Effector CD4-positive, alpha-beta T cell (primary cell): Measurements from ENCODE around the gene DGKD.

ENCODE experiments used
- DNase-seq: peaks from one replicate; pipeline ENCODE4 v3.0.0-alpha.2; 2020

Gene DGKD

GRCh38 chr2:233339427-233339826 lies 14.9 kb upstream of the DGKD start:
- no peak for DNase-seq

DNA sequence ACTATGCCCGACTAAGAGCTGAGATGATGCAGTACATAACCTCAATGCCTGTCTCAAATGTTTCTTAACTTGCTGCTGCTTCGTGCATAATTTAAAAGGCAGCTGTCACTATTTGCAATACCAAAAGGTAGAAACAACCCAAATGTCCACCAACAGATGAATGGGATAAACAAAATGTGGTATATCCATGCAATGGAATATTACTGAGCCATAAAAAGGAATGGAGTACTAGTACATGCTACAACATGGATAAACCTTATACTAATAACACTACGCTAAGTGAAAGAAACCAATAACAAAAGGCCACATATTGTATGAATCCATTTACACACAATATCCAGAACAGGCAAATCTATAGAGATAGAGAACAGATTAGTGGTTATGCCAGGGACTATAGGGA lies 13.0 kb upstream of the DGKD start:
- no peak for DNase-seq

DNA sequence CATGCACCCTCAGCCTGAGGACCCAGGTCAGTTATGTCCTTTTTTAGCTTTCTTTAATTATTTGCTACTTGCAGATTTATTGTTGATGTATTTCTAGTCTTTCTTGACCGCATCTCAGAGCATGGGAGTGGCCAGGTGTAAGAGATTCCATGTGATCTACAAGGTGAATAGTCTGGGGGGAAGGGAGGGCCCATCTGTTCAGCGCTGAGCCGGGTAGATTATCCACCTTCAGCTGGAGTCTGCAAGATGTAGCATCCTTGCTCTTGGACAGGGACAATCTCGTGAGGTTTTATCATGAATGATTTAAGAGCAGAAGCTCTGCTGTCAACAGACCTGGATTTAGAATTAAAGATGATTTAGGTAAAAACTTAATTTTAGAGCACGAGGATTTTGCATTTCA lies 12.0 kb upstream of the DGKD start:
- no peak for DNase-seq

DNA sequence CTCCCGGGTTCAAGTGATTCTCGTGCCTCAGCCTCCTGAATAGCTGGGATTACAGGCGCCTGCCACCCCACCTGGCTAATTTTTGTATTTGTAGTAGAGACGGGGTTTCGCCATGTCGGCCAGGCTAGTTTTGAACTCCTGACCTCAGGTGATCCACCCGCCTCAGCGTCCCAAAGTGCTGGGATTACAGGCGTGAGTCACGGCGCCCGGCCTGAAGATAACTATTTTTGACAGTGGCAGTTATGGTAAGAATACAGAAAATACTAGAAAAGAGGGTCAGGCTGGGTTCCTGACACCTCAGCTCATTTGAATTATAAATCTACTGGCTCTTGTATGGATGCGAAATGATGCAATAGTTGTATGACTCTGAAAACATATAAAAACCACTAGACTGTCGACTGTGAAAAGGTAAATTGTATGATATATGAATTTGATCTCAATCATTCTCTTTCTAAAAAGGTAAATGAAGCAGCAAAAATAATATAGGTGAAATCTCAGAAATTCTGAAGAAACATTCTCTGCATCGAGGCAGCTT lies 11.1 kb upstream of the DGKD start:
- no peak for DNase-seq

- DNase-seq, result no peak
These were observed 7.9 kb upstream of the DGKD start for GRCh38 chr2:233346376-233346775.

DNA sequence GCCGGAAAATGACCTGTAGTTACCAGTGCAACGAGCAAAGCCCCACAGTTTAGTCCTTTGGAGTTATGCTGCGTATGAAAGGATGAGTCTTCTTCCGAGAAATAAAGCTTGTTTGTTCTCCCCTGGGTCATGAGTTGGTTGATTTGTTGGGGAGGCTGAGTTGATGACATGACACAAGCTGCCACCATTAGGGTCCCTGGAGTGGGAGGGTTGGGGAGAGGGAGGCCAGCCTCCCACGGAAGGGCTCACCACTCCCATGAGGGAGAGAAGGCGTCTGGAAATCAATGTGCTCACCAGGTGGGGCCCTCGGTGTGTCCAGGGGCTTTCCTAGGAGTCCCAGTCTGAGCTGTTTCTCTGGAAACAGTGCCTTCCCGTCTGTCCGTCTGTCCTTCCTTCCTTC lies 7.4 kb upstream of the DGKD start:
- no peak for DNase-seq

- DNase-seq, result no peak
These were observed 5.0 kb upstream of the DGKD start for GRCh38 chr2:233349005-233349998.

- DNase-seq, result peak; percentile 7
These were observed 3.6 kb upstream of the DGKD start for GRCh38 chr2:233350708-233351107.

DNA sequence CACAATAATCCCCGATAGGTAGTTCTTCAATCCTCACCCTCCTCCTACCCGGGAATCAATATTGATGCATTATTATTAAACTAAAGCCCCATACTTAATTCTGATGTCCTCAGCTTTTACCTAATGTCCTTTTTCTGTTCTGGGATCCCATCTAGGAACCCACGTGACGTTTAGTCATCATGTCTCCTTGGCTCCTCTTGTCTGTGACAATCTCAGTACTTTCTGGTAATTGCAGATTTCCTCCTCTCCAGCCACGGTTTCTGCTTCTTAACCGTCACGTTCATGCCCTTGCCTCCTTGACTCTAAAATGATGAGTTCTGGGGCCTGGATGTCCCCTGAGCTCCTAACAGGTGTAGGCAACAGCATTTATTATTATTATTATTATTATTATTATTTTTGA lies 2.9 kb upstream of the DGKD start:
- DNase-seq, result no peak

DNA sequence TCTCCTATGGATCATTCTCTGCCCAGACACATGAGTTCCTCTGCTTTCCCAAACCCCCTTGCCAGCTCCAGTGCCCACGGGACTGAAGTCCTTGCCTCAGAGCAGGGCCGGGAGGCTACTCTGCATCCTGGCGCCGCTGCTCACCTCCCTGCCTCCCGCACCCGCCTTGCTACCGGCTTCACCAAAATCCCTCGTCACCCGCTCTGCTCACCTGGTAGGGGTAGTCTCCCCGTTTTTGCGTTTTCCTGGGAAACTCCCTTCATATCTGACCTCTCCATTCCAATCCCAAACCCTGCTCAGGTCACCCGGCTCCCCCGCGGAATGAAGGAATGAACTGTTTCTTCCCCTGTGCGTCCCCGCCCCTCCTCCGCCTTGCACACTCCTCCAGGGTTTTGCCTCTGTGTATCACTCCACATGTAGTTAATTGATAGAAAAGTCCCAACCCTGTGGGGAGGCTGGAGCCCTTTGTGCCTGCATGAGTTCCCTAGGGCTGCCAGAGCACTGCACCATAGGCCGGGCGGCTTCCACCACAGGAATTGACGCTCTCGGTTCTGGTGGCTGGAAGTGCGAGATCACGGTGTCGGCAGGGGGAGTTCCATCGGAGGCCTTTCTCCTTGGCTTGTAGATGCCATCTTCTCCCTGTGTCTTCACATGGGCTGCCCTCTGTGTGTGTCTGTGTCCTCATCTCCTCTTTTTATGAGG lies 2.0 kb upstream of the DGKD start:
- DNase-seq, result no peak

DNA sequence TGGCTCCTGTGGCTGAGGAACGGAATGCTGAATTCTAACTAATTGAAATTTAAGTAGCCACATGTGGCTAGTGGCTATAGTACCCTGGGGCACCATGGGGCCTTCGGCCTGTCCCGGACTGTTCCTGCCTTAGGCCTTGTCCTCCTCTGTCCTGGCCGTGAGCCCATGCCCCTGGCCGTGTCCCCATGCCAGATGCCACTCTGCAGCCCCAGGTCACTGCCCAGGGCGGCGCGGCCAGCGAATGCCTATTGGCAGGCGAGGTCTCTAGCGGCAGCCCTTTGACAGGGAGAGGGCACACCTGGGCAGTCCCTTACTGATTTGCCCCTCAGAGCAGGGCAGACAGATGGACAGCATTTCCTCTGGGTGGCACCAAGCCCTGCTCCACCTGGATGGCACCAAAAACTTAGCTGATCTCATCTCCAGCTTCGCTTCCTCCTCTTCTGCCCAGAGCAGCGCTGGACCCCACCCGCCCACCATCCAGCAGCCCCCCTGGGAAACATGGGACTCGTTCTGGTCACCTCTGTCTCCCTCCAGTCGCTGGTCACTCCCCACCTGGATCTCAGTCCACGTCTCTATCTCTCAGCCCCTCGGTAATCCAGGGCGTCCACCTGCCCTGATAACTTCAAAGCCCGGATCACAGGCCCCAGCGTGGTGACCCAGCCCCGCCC lies 1.1 kb upstream of the DGKD start:
- no peak for DNase-seq

- no peak for DNase-seq
These were observed 218 bp downstream of the DGKD start for GRCh38 chr2:233354500-233354924.

GRCh38 chr2:233354971-233355574 lies 779 bp downstream of the DGKD start:
- no peak for DNase-seq

- DNase-seq, result no peak
These were observed 1.6 kb downstream of the DGKD start for GRCh38 chr2:233355916-233356315.

GRCh38 chr2:233356546-233357308 lies 2.4 kb downstream of the DGKD start:
- DNase-seq, result no peak

- no peak for DNase-seq
These were observed 4.0 kb downstream of the DGKD start for GRCh38 chr2:233358335-233358734.

- no peak for DNase-seq
These were observed 4.7 kb downstream of the DGKD start for GRCh38 chr2:233358947-233359346.

- no peak for DNase-seq
These were observed 5.5 kb downstream of the DGKD start for GRCh38 chr2:233359823-233360222.

- no peak for DNase-seq
These were observed 6.5 kb downstream of the DGKD start for GRCh38 chr2:233360771-233361176.

GRCh38 chr2:233361297-233361696 lies 7.0 kb downstream of the DGKD start:
- DNase-seq, result no peak

GRCh38 chr2:233362742-233363141 lies 8.4 kb downstream of the DGKD start:
- no peak for DNase-seq

- no peak for DNase-seq
These were observed 9.5 kb downstream of the DGKD start for GRCh38 chr2:233363744-233364235.
